Liver (tissue), 9 donors: ENCODE results near the gene MTMR2. TPM values are rescaled to one million over a fixed set of nuclear protein-coding genes. Genes with fewer than 3 reads are reported as not detected.

Source experiments
- DNase-seq: peaks from one replicate; pipeline ENCODE4 v3.0.0-alpha.2; 2017; ENCODE audit warnings: low spot score
- H3K27ac ChIP-seq, 2 donors: one replicate each; pipeline ENCODE4 v1.7.0; 2013; ENCODE audit warnings: inconsistent platforms in 2 of 2, low read length in 2 of 2, control low read depth in 1 of 2, low read depth in 1 of 2, mild to moderate bottlenecking in 1 of 2
- H3K27me3 ChIP-seq, 4 donors: one replicate each; pipeline versions ENCODE4 v1.6.1 to v1.7.0; 2013; ENCODE audit warnings: low read length in 3 of 4, inconsistent platforms in 1 of 4, mild to moderate bottlenecking in 1 of 4, moderate library complexity in 1 of 4; ENCODE audit not compliant: control insufficient read depth in 4 of 4, insufficient read depth in 4 of 4
- H3K36me3 ChIP-seq, 4 donors: one replicate each; pipeline versions ENCODE4 v1.6.1 to v1.7.0; 2013; ENCODE audit warnings: low read length in 3 of 4, mild to moderate bottlenecking in 3 of 4, low read depth in 1 of 4, moderate library complexity in 1 of 4; ENCODE audit not compliant: control insufficient read depth in 4 of 4, insufficient read depth in 3 of 4
- H3K4me1 ChIP-seq, 4 donors: one replicate each; pipeline versions ENCODE4 v1.6.1 to v1.7.0; 2013; ENCODE audit warnings: low read length in 3 of 4, mild to moderate bottlenecking in 3 of 4, moderate library complexity in 1 of 4; ENCODE audit not compliant: control insufficient read depth in 4 of 4, insufficient read depth in 4 of 4
- H3K4me3 ChIP-seq, 3 donors: one replicate each; pipeline versions ENCODE4 v1.6.1 to v1.7.0; 2013; ENCODE audit warnings: low read length in 3 of 3, control low read depth in 1 of 3, low read depth in 1 of 3, mild to moderate bottlenecking in 1 of 3
- H3K9ac ChIP-seq, 2 donors: one replicate each; pipeline ENCODE4 v1.7.0; 2013; ENCODE audit warnings: low read length in 2 of 2, mild to moderate bottlenecking in 2 of 2, moderate library complexity in 2 of 2, control low read depth in 1 of 2, low read depth in 1 of 2
- H3K9me3 ChIP-seq, 4 donors: one replicate each; pipeline versions ENCODE4 v1.6.1 to v1.7.0; 2013; ENCODE audit warnings: low read length in 3 of 4; ENCODE audit not compliant: control insufficient read depth in 4 of 4
- ATF3 ChIP-seq: IDR thresholded peaks from 2 replicates; pipeline ENCODE4 v1.6.1; 2016; ENCODE audit warnings: antibody characterized with exemption
- CTCF ChIP-seq: fragments of 150-350 bp; IDR thresholded peaks from 2 replicates; pipeline ENCODE4 v1.5.1; 2017; ENCODE audit warnings: improper control_type of control experiment, low read depth, low read length; ENCODE audit not compliant: missing input control
- EGR1 ChIP-seq, 2 donors: IDR thresholded peaks; 2 replicates each; pipeline ENCODE4 v1.6.1; 2016 to 2018; ENCODE audit warnings: antibody characterized with exemption in 2 of 2, low read depth in 2 of 2
- FOXA1 ChIP-seq: IDR thresholded peaks from 2 replicates; pipeline ENCODE4 v1.6.1; 2016; ENCODE audit warnings: antibody characterized with exemption
- FOXA2 ChIP-seq: IDR thresholded peaks from 2 replicates; pipeline ENCODE4 v1.6.1; 2016; ENCODE audit warnings: antibody characterized with exemption
- GABPA ChIP-seq, 2 donors: IDR thresholded peaks in 1 of 2; conservative IDR thresholded peaks in 1 of 2; 2 replicates each; pipeline ENCODE4 v1.6.1; 2016; ENCODE audit warnings: antibody characterized with exemption in 2 of 2, mild to moderate bottlenecking in 1 of 2, moderate library complexity in 1 of 2
- HNF4A ChIP-seq, 2 donors: conservative IDR thresholded peaks; 2 replicates each; pipeline ENCODE4 v1.6.1; 2016; ENCODE audit warnings: antibody characterized with exemption in 2 of 2, mild to moderate bottlenecking in 2 of 2
- HNF4G ChIP-seq: IDR thresholded peaks from 2 replicates; pipeline ENCODE4 v1.6.1; 2016; ENCODE audit warnings: antibody characterized with exemption
- JUND ChIP-seq, 2 donors: IDR thresholded peaks; 2 replicates each; pipeline ENCODE4 v1.6.1; 2016; ENCODE audit warnings: antibody characterized with exemption in 2 of 2
- MAX ChIP-seq: IDR thresholded peaks from 2 replicates; pipeline ENCODE4 v1.6.1; 2016; ENCODE audit warnings: antibody characterized with exemption
- NR2F2 ChIP-seq: IDR thresholded peaks from 2 replicates; pipeline ENCODE4 v1.6.1; 2016; ENCODE audit warnings: antibody characterized with exemption
- RAD21 ChIP-seq, 2 donors: IDR thresholded peaks; 2 replicates each; pipeline ENCODE4 v1.6.1; 2016; ENCODE audit warnings: antibody characterized with exemption in 2 of 2, mild to moderate bottlenecking in 2 of 2
- REST ChIP-seq: IDR thresholded peaks from 2 replicates; pipeline ENCODE4 v1.6.1; 2016; ENCODE audit warnings: antibody characterized with exemption, mild to moderate bottlenecking
- RXRA ChIP-seq, 2 donors: IDR thresholded peaks; 2 replicates each; pipeline ENCODE4 v1.6.1; 2017 to 2018; ENCODE audit warnings: antibody characterized with exemption in 2 of 2, mild to moderate bottlenecking in 1 of 2
- SP1 ChIP-seq: IDR thresholded peaks from 2 replicates; pipeline ENCODE4 v1.6.1; 2018; ENCODE audit warnings: antibody characterized with exemption, mild to moderate bottlenecking
- TAF1 ChIP-seq: conservative IDR thresholded peaks from 2 replicates; pipeline ENCODE4 v1.6.1; 2016; ENCODE audit warnings: antibody characterized with exemption, mild to moderate bottlenecking
- YY1 ChIP-seq: IDR thresholded peaks from 2 replicates; pipeline ENCODE4 v1.6.1; 2016; ENCODE audit warnings: antibody characterized with exemption, mild to moderate bottlenecking
- ZBTB33 ChIP-seq: IDR thresholded peaks from 2 replicates; pipeline ENCODE4 v1.6.1; 2016; ENCODE audit warnings: antibody characterized with exemption
- WGBS: extraction: QIAGEN DNeasy Blood & Tissue Kit; methylation state at CpG from one replicate; pipeline ENCODE4 v1.1.7; 2013; 5-methylcytosine and 5-hydroxymethylcytosine counted together
- polyA plus RNA-seq, 2 donors: library from polyadenylated mRNA; stranded (reverse) in 1 of 2; unstranded in 1 of 2; fragments of 200-250 nt in 1 of 2; fragments of >200 nt in 1 of 2; fragmentation: Nextera tagmentation in 1 of 2; extraction: Ambion mirVana in 1 of 2; gene quantifications; one replicate each; pipeline versions ENCODE4 v1.2.1 to v1.2.3, GENCODE V29; 2013 to 2015
- total RNA-seq, 2 donors: library from RNA; depleted of rRNA; stranded (reverse); fragments of >200 nt; gene quantifications; one replicate each; pipeline ENCODE4 v1.2.3, GENCODE V29; 2014
- donor health status: healthy.
- donor health status: healthy.
- donor health status: healthy.
- donor health status: healthy.
- donor health status: healthy.

Gene MTMR2
- total and polyA plus RNA-seq, 4 donors = 2.0 to 9.5 (median 3.1) TPM

- Histone ChIP-seq H3K27ac (peak overlapping the region in 1 of 2 donors; percentile 23), H3K9me3 (no peaks in the 10 kb centered on the region), H3K27me3 (no peaks in the 10 kb centered on the region), H3K4me3 (peak overlapping the region in 1 of 3 donors; percentile 33), H3K36me3 (no peaks in the 10 kb centered on the region), H3K9ac (peak overlapping the region in 1 of 2 donors; percentile 100), H3K4me1 (peaks cover 11 to 50% (median 23%) of the 10 kb centered on the region in 4 donors)
- WGBS = 95% methylated on average over 7 of the region's 7 CpGs
- no peak for DNase-seq
- TF ChIP-seq MAX (no peak), ZBTB33 (no peak), SP1 (no peak), RAD21 (IDR thresholded peaks at IDR 0.05) (no peak), GABPA (IDR thresholded peaks at IDR 0.05 in 1 of 2, conservative IDR thresholded peaks at IDR 0.05 in 1 of 2) (no peak), HNF4G (no peak)
These were observed 131.2 kb downstream of the MTMR2 start for GRCh38 chr11:95792700-95793099.

GRCh38 chr11:95792200-95792599 lies 131.7 kb downstream of the MTMR2 start:
- Histone ChIP-seq H3K27me3 (no peaks in the 10 kb centered on the region), H3K9ac (peak overlapping the region; percentile 61 to 100), H3K4me1 (peaks cover 11 to 50% (median 23%) of the 10 kb centered on the region in 4 donors), H3K36me3 (peaks cover 0 to under 1% (median 0%) of the 10 kb centered on the region in 4 donors), H3K4me3 (peak overlapping the region; percentile 33 to 96 (median 93)), H3K9me3 (no peaks in the 10 kb centered on the region), H3K27ac (peak overlapping the region; percentile 99)
- TF ChIP-seq HNF4A (conservative IDR thresholded peaks at IDR 0.05) = no peak
- TF ChIP-seq RAD21 (IDR thresholded peaks at IDR 0.05) = no peak
- TF ChIP-seq RXRA (IDR thresholded peaks at IDR 0.05) = no peak
- TF ChIP-seq JUND (IDR thresholded peaks at IDR 0.05) = no peak
- no peak for TF ChIP-seq CTCF
- no peak for TF ChIP-seq SP1
- TF ChIP-seq FOXA2 = no peak
- TF ChIP-seq NR2F2 = no peak
- no peak for TF ChIP-seq ZBTB33
- TF ChIP-seq GABPA (IDR thresholded peaks at IDR 0.05 in 1 of 2, conservative IDR thresholded peaks at IDR 0.05 in 1 of 2) = no peak
- TF ChIP-seq HNF4G = no peak
- TF ChIP-seq REST = no peak
- no peak for TF ChIP-seq YY1
- no peak for TF ChIP-seq FOXA1
- no peak for TF ChIP-seq MAX
- no peak for TF ChIP-seq EGR1 (IDR thresholded peaks at IDR 0.05; ENCODE audit: low read depth in 2 of 2)
- TF ChIP-seq ATF3 = no peak
- no peak for TF ChIP-seq TAF1
- no peak for DNase-seq
- 74% methylated on average over 8 of the region's 8 CpGs for WGBS
